Upper lobe of left lung (tissue), 4 donors: ENCODE measurements around the gene HOXD13.

Source experiments
- CTCF ChIP-seq, 6 experiments: fragments of 450-650 bp in 4 of 6; fragments of 200-600 bp in 2 of 6; sonication (generic) in 2 of 6; IDR thresholded peaks; one replicate each; pipeline ENCODE4 v1.5.1; 2016 to 2019; ENCODE audit warnings: antibody characterized with exemption in 6 of 6
- EP300 ChIP-seq, 4 donors: sonication (generic); formaldehyde crosslinking; IDR thresholded peaks; one replicate each; pipeline ENCODE4 v1.5.1; 2017; ENCODE audit warnings: antibody characterized with exemption in 4 of 4, control low read depth in 2 of 4
- POLR2A ChIP-seq, 4 donors: fragments of 450-650 bp; IDR thresholded peaks; one replicate each; pipeline ENCODE4 v1.5.1; 2016 to 2017; ENCODE audit warnings: antibody characterized with exemption in 4 of 4, mild to moderate bottlenecking in 2 of 4

- TF ChIP-seq CTCF (IDR thresholded peaks at IDR 0.05) = no peak
- no peak for TF ChIP-seq EP300 (IDR thresholded peaks at IDR 0.05)
- TF ChIP-seq POLR2A (IDR thresholded peaks at IDR 0.05) = no peak
These were observed 46.0 kb downstream of the HOXD13 start for GRCh38 chr2:176138526-176138922.
